Peyer's patch (tissue), 4 donors: ENCODE results near the gene TBX3.

ENCODE experiments used
- POLR2A ChIP-seq, 2 donors: fragments of 450-650 bp; IDR thresholded peaks; one replicate each; pipeline ENCODE4 v1.5.1; 2017; ENCODE audit warnings: antibody characterized with exemption in 2 of 2, mild to moderate bottlenecking in 2 of 2, moderate library complexity in 2 of 2
- TF ChIP-seq, protein P1 (sequence below), 6 experiments: fragments of 450-650 bp in 4 of 6; fragments of 200-600 bp in 2 of 6; sonication (generic) in 1 of 6; IDR thresholded peaks; one replicate each; pipeline ENCODE4 v1.5.1; 2017 to 2019; ENCODE audit warnings: antibody characterized with exemption in 6 of 6, mild to moderate bottlenecking in 3 of 6, moderate library complexity in 1 of 6

DNA sequence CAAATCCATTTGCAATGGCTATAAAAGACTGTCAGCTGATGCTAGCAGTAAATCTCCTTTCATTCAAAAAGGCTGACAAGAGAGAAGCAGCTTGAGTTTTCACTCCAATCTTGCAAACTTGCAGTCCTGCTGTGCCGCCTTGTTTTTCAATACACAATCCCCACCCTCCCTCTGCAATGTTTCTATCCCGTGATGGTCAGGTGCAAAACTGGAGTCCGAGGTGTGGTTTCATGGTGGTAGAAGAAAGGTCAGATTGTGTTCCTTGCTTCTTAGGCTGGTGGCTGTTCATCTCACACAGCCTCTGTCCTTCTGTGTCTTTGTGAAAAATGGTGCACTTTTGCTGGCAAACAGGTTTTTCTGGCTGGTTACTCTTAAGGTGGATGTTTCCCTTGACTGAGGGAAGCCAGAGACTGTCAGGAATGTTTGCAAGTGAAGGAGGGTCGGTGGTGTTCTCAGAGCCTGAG is 27.7 kb upstream of the TBX3 start:
- TF ChIP-seq, protein P1, sequence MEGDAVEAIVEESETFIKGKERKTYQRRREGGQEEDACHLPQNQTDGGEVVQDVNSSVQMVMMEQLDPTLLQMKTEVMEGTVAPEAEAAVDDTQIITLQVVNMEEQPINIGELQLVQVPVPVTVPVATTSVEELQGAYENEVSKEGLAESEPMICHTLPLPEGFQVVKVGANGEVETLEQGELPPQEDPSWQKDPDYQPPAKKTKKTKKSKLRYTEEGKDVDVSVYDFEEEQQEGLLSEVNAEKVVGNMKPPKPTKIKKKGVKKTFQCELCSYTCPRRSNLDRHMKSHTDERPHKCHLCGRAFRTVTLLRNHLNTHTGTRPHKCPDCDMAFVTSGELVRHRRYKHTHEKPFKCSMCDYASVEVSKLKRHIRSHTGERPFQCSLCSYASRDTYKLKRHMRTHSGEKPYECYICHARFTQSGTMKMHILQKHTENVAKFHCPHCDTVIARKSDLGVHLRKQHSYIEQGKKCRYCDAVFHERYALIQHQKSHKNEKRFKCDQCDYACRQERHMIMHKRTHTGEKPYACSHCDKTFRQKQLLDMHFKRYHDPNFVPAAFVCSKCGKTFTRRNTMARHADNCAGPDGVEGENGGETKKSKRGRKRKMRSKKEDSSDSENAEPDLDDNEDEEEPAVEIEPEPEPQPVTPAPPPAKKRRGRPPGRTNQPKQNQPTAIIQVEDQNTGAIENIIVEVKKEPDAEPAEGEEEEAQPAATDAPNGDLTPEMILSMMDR (IDR thresholded peaks at IDR 0.05) = no peak
- no peak for TF ChIP-seq POLR2A (IDR thresholded peaks at IDR 0.05)
